GM19351 (cell line): ENCODE results near the gene TMTC3.

Experiments
- ATAC-seq: cut with Tn5 transposase; IDR thresholded peaks from one replicate; pipeline ENCODE4 v1.9.1; 2021; ENCODE audit warnings: mild to moderate bottlenecking, moderate library complexity; ENCODE audit not compliant: unreplicated experiment

Gene TMTC3

GRCh38 chr12:88223519-88223918, 81.4 kb downstream of the TMTC3 start:
- ATAC-seq, result no peak

DNA sequence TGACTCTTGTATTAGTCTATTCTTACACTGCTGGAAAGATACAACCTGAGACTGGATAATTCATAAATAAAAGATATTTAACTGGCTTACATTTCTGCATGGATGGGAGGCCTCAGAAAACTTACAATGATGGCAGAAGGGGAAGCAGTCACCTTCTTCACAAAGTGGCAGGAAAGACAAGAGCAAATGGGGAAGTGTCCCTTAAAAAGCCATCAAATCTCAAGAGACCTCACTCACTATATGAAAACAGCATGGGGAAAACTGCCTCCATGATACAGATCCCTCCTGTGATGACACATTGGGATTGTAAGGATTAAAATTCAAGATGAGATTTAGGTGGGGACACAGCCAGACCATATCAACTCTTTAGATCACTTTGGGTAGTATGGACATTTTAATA, 83.7 kb downstream of the TMTC3 start:
- no peak for ATAC-seq

DNA sequence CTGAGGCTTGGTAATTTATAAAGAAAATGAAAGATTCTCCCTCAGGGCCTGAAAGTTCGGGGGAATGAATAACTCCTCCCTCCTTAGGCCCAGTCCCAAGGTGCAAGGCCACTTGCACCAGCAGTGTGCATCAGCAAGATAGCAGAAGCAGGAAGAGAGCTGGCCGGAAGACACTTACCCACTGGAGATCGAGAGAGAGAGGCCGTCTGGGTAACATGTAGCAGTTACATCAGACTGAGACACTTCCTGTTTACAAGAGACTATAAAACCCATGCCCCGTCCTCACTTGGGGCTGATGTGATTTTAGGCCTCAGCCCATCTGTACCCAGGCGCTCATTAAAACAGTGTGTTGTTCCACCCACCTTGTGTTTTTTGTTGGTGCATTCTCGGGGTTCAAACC, 85.2 kb downstream of the TMTC3 start:
- ATAC-seq, result no peak

DNA sequence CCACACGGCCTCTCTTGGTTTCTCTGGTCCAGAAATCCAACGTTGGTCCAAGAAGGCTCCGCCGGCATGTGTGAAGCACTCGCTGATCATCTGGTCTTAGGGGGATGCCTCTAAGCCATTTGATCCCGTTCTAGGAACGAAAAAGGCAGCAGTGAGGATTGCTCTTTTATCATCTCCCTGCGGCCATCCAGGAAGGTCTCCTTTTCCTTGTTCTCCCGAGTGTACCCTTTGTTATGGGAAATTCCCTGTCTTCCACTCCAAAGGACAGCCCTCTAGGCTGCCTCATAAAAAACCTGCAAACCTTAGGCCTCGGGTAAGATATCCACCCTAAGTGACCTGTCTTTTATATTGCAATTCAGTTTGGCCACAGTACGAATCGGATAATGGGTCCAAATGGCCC, 85.8 kb downstream of the TMTC3 start:
- no peak for ATAC-seq

- no peak for ATAC-seq
Measured at GRCh38 chr12:88228720-88229119, 86.6 kb downstream of the TMTC3 start.

DNA sequence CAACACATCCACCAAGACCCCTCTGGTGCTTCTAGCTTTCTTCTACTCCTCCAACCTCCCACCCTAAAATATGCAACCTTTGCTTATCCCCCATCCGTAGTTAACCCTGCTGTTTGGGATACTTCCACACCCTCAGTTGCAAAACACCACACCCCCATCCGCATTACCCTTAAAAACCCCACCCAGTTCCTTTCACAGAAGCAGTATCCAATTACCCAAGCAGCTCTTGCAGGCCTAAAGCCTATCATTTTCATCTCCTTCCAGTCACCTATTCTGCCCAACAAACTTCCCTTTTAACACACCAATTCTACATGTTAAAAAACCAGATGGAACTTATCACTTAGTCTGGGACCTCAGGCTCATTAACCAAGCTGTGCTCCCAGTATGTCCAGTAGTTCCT, 88.2 kb downstream of the TMTC3 start:
- ATAC-seq, result no peak

DNA sequence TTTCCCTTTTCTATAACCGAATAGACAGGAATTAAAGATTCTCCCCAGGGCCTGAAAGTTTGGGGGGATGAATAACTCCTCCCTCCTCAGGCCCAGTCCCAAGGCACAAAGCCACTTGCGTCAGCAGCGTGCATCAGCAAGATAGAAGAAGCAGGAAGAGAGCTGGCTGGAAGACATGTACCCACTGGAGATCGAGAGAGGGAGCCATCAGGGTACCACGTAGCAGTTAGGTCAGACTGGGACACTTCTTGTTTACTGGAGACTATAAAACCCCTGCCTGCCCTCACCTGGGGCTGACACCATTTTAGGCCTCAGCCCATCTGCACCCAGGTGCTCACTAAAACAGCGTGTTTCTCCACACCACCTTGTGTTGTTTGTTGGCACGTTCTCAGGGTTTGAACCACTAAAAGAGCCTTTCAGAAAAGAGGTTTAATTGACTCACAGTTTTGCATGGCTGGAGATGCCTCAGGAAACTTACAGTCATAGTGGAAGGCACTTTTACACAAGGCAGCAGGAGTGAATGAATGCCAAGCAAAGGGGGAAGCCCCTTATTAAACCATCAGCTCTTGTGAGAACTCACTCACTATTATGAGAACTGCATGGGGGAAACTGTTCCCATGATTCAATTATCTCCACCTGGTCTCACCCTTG, 93.2 kb downstream of the TMTC3 start:
- peak; percentile 47 for ATAC-seq

GRCh38 chr12:88237954-88238353, 95.8 kb downstream of the TMTC3 start:
- ATAC-seq, result peak; percentile 57

- no peak for ATAC-seq
Measured at GRCh38 chr12:88238406-88238805, 96.3 kb downstream of the TMTC3 start.

DNA sequence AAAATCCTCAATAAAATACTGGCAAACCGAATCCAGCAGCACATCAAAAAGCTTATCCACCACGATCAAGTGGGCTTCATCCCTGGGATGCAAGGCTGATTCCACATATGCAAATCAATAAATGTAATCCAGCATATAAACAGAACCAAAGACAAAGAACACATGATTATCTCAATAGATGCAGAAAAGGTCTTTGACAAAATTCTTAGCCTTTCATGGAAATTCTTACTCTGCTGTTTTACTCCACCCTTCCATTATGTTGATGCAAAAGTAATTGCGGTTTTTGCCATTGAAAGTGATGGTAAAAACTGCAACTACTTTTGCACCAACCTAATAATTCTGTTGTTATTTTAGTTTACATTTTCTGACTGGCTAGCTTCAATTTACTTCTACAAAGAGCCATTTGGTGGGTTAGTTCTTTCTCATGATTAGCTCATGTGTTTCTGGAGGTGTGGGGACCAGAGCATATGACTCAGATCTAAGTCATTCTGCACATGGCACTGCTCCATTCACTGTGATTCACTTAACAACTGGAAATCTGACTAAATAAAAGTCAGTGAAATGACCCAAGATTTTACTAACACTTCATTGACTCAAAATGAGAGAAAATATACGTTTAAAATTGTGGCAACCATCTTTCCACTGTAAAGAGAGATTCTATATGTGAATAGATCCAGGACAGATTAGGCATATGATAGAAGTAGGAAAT, 99.9 kb downstream of the TMTC3 start:
- ATAC-seq, result peak; percentile 61

- peak; percentile 33 for ATAC-seq
Measured at GRCh38 chr12:88242571-88242925, 100.4 kb downstream of the TMTC3 start.

DNA sequence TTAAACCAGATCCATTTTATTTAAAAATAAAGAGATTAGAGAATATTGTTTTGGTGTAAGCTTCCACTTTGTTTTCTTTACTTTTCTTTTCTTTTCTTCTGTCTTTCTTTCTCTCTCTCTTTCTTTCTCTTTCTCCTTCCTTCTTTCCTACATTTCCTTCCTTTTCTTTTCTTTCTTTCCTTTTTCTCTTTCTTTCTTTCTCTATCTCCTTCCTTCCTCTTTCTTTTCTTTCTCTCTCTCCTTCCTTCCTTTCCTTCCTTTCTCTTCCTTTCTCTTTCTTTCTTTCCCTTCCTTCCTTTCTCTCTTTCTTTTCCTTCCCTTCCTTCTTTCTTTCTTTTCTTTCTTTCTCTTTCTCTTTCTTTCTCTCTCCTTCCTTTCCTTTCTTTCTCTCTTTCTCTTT, 100.8 kb downstream of the TMTC3 start:
- no peak for ATAC-seq

DNA sequence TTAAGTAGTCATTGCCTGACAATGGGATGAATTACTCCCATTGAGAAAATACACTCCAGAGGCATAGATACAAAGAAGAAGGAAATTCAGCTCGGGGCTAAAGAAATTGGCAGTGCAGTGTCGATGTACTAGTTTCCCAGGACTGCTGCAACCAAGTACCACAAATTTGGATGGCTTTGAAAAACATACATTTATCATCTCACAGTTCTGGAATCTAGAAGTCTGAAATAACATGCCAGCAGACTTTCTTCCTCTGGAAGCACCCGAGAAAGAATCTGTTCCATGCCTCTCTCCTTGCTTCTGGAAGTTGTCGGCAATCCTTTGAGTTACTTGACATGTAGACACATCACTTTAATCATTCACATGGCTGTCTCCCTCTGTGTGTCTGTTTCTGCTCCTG, 101.9 kb downstream of the TMTC3 start:
- no peak for ATAC-seq

- ATAC-seq, result no peak
Measured at GRCh38 chr12:88245905-88246304, 103.8 kb downstream of the TMTC3 start.

DNA sequence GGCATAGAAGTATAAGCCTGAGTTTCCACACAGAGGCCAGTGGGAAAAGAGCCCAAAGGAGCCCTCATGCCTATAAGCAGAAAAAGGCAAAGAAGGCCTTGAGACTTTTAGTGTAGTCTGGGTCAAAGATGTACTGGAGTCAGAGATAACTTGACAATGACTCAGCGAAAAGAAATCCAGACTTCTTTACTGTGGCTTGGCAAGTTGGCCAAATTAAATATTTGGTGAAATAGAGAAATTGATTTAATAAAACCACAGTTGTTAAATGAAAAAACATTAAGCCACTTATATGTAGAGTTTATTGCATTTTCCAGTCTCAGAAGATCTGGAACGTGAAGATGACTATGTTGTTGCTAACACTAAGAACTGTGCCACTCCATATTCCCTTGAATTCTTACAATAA, 105.1 kb downstream of the TMTC3 start:
- no peak for ATAC-seq

GRCh38 chr12:88248606-88249005, 106.5 kb downstream of the TMTC3 start:
- ATAC-seq, result peak; percentile 56
